ENCODE results near the gene DPP9.
A peak's percentile ranks its signal among the peaks of the same experiment; 100 is the strongest.

The DPP9 gene

GRCh38 chr19:4656102-4656501 lies 67.5 kb downstream of the DPP9 start:
- DNase-seq (ENCODE audit: low spot score) = no peak

GRCh38 chr19:4654437-4655361 lies 68.9 kb downstream of the DPP9 start:
- DNase-seq (ENCODE audit: low spot score) = no peak

DNA sequence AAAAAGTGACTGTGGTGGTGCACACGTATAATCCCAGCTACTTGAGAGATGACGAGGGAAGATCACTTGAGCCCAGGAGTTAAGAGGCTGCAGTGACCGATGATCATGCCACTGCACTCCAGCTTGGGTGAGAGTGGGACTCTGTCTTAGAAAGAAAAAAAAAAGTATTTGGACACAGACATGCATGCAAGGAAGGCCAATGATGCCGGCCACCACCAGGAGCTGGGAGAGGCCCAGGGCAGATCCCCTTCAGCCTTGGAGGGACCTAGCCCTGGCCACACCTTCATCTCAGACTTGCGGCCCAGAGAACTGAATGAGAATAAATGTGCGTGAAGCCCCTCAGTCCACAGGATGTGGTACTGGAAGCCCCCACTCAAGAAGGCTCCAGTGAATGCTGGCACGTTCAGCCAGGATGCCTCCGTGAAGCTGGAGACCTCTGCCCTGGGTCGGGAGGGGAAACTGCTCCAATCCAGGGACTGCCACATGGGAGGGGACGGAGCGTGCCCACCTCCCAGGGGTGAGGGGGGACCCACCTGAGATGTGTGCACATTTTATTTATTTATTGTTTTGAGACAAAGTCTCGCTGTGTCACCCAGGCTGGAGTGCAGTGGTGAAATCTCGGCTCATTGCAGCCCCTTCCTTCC lies 69.7 kb downstream of the DPP9 start:
- no peak for DNase-seq (ENCODE audit: low spot score)

- DNase-seq (ENCODE audit: low spot score) = no peak
These were observed 71.6 kb downstream of the DPP9 start for GRCh38 chr19:4652075-4652474.

GRCh38 chr19:4650159-4650558 lies 73.5 kb downstream of the DPP9 start:
- no peak for DNase-seq (ENCODE audit: low spot score)

DNA sequence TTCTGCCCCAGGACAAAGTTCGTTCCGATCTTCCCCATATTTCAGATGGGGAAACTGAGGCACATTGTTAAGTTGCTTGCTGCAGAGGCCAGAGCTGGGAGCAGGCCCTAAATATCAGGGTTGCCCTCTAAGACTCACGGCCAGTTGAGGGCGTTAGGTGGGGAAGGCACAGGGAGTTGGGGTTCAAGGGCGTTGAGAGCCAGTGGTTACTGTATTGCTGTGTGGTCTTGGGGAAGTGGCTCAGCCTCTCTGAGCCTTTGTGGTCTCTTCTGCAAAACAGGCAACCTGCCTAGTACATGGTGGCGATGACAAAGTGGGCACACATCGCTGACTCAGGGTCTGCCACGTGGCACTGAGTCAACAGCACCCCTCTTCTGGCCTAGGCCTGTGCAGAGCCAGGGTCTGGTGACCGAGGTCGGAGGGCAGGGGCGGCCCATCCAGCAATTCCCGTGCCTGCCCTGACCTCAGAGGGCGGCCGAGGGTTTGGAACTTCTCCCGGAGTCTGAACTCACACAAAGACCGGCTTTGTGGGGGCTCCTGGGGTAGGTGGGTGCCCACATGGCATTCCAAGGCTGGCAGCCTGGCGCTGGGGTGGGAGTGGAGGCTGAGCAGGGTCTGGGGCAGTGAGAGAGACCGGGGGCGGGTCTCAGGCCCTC lies 74.1 kb downstream of the DPP9 start:
- no peak for DNase-seq (ENCODE audit: low spot score)

DNA sequence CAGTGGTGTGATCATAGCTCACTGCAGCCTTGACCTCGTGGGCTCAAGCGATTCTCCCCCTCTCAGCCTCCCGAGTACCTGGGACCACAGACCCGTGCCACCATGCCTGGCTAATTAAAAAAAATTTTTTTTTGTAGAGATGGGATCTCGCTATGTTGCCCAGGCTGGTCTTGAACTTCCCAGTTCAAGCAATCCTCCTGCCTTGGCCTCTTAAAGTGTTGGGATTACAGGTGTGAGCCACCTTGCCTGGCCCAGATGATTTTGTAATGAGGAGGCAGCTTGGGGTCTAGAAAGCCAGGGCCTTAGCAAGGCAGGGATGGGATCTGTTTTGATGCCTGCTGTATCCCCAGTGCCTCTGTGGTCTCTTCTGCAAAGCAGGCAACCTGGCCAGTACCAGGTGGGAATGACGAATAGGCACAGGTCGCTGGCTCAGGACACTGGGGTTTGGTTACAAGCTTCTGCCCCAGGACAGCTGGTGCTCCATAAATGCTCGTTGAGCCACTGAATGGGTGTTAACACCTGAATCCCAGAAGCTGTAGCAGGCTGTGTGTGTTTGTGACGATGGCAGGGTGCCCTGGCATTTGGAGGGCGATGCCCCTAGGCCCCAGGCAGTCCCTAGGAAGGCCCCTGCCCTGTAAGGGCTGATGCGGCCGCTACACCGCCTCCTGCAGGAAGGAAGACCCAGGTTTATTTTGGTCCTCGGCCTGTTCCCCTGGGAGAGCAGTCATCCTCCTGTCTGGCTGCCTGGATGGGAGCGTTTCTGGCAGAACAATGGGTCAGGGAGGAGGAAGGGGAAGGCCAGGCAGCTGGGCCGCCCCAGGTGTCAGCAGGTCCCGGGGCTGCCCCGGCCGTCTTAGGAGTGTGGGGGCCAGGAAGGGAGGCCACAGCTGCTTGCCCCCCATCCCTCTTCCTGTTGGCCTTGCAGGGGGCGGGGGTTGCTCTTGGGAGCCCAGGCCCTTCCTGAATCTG lies 75.7 kb downstream of the DPP9 start:
- DNase-seq (ENCODE audit: low spot score) = no peak

- DNase-seq (ENCODE audit: low spot score) = no peak
These were observed 77.9 kb downstream of the DPP9 start for GRCh38 chr19:4645718-4646117.

GRCh38 chr19:4642625-4643024 lies 81.0 kb downstream of the DPP9 start:
- DNase-seq (ENCODE audit: low spot score) = no peak

DNA sequence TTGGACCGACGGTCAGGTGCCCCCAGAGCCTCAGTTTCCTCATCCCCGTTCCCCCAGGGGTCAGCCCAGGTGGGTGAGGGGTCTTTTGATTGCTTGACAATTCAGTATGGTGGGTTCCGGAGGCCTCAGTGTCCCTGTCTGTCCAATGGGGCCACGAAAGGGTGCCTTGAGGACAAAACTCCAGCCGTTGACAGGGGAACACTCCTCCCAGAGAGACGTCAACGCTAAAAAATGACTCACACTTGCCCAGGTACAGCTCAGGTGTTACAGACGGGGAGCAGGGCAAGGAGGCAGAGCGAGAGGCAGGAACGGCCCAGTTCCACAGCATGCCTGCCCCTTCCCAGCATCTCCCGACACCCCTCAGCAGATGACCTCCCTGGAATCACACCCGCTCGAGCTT lies 82.5 kb downstream of the DPP9 start:
- no peak for DNase-seq (ENCODE audit: low spot score)

DNA sequence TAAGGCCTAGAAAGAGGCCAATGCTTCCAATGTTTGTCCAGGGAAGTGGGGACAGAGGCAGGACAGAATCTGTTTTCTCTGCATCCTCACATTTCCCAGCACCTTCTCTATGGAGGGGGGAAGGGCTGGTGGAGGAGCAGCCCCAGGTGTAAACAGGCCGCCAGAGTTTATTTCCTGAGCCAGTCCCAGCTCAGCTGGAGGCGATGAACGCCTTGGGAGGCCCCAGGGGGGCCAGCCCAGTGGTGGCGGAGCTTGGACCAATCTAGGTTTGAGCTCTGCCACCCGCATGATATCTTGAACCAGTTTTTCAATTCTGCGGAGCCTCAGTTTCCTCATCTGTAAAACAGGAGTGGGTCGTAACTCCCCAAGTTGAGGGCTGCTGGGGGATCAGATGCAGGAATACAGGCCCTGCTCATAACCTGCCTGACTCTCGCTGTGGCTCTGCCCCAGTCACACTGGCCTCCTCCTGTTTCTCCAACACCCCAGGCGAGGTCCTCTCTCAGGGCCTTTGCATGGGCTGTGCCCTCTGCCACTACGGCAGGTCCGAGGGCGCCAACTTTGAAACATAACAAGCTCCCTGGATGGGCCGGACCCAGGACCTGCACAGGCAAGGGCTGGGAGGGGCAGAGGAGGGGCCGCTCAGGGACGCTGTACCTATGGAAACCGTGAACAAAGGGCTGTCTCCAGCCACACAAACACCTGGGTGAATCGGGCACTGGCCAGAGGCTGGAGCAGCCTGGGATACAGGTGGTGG lies 83.2 kb downstream of the DPP9 start:
- no peak for DNase-seq (ENCODE audit: low spot score)

DNA sequence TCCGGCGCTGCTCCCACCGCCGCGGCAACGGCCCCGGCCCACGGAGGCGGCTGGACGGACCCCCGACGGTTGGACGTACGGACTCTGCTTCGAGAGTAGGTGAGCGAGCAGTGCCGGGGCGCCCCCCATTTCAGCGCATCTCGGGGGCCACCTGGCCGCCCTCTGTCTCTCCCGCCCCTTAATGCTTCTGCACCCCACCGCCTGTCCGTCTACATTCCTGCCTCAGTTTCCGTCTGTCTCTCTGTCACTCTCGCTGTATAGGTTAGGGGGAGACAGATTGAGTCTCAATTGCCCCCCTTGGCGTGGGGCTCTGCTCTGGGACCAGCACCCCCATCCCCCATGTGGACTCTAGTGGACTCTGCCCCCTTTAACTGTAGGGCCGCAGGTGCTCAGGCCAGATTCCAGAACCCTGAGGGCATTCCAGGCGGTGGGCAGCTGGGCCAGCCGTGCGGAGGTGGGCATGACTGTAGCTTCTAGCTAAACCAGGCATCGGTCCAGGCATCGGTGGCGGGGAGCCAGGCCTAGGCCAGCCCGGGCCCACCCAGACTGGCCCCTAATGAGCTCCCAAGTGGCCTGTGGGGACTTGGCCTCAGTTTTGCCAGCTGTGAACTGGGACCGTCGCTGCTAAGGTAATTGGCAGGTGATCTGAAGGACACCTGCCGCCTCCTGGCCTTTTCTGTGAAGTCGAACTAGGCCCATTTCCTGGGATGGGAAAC lies 84.0 kb downstream of the DPP9 start:
- no peak for DNase-seq (ENCODE audit: low spot score)

DNA sequence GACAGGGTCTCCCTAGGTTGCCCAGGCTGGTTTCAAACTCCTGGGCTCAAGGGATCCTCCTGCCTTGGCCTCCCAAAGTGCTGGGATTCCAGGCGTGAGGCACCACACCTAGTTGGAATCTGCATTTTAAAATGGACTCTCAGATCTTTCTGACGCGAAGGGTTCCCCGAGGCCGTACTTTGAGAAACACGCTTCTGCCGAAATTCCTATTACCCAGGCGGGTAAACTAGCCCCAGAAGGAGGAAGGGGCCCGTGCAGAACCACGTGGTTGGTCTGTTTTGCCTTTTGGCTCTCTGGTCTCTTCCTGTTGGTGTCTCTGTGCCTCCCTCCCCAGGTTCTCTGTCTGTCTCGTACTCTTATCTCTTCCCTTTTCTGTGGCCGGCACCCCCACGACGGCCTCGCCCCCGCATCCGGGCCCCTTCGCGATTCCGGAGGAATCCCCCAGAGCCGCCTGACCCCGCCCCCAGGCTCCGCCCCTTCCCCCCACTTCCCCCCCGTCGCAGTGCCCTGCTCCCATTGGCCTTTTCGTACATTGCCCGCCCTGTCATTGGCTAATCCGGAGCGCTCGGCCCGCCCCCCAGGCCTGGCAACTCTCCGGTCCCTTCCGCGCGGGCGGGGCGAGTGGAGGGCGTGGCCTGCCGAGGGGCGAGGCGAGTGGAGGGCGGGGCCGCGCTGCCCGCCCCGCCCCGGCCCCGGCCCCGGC lies 84.7 kb downstream of the DPP9 start, which contains the start of gene TNFAIP8L1:
TNFAIP8L1 (plus strand) TSS at position 689 of the 703 bp plus-strand sequence. CDS start 12,354 bp downstream, outside the sequence.
- DNase-seq (ENCODE audit: low spot score) = peak; percentile 99

DNA sequence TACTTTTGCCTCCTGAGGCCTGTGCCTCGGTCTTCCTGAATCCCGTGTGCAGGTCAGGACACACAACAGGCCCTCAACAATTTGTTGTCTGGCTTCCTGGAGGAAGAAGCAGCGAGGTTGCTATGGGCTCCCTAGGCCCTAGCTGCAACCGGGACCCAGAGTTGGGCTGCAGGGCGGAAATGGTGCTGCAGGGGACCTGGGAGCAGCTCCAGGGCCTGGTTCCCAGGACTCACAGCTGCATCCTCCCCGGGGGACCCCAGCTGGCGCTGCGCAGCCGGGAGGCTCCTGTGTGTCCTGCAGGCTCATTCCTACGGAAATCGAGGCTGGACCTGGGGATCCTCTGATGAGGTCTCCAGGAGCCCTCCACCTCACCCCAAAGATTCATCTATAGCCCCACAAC lies 85.3 kb downstream of the DPP9 start:
- DNase-seq (ENCODE audit: low spot score) = no peak

- no peak for DNase-seq (ENCODE audit: low spot score)
These were observed 86.9 kb downstream of the DPP9 start for GRCh38 chr19:4636761-4637160.

GRCh38 chr19:4636151-4636717 lies 87.4 kb downstream of the DPP9 start:
- DNase-seq (ENCODE audit: low spot score) = peak; percentile 70

DNA sequence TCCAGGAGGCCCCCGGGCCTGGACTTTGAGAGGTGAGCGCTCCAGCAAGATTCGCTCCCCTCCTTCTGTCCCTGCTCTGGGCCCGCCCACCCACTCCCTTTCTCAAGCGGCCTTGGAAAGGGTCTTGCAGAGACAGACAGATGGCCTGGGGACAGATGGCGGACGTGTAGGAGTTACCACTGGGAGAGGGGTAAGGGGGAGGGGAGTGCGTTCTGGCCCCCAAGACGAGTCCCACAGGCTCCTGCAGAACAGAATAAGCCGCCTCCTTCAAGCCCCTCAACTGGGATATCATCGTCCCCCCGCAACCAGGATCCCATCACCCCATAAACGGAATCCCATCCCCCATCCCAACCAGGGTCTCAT lies 87.9 kb downstream of the DPP9 start:
- DNase-seq (ENCODE audit: low spot score) = no peak

- DNase-seq (ENCODE audit: low spot score) = peak; percentile 62
These were observed 90.3 kb downstream of the DPP9 start for GRCh38 chr19:4633140-4633967.
